Kidney epithelial cell (primary cell): ENCODE measurements around the gene UXT. TPM values are rescaled to one million over a fixed set of nuclear protein-coding genes. Genes with fewer than 3 reads are reported as not detected.
"Not testable (repeated sequence)": the region's sequence is repeated elsewhere in the genome, so short reads cannot be mapped to it uniquely, and the experiment has no call there.

ENCODE experiments used
- DNase-seq: peaks from one replicate; pipeline ENCODE4 v3.0.0-alpha.2; 2010; ENCODE audit warnings: low read depth
- H3K27me3 ChIP-seq: 2 replicates; pipeline ENCODE4 v1.6.0; 2011; ENCODE audit warnings: low read length; ENCODE audit not compliant: control insufficient read depth, insufficient read depth
- H3K36me3 ChIP-seq: 2 replicates; pipeline ENCODE4 v1.5.1; 2011; ENCODE audit warnings: low read length; ENCODE audit not compliant: control insufficient read depth, insufficient read depth
- H3K4me3 ChIP-seq: 2 replicates; pipeline ENCODE4 v1.5.1; 2011; ENCODE audit warnings: low read depth, mild to moderate bottlenecking, control low read depth, low read length
- total RNA-seq: library from RNA; depleted of rRNA; stranded (reverse); fragments of >200 nt; gene quantifications from 2 replicates; pipeline ENCODE4 v1.2.3, GENCODE V29; 2015
- TF ChIP-seq, protein P1 (sequence below): IDR thresholded peaks from 2 replicates; pipeline ENCODE4 v1.5.1; 2011; ENCODE audit warnings: mild to moderate bottlenecking, moderate library complexity, low read length, control low read depth, inconsistent platforms; ENCODE audit not compliant: insufficient read depth, poor library complexity, severe bottlenecking

Gene UXT
- total RNA-seq, 1 donor from 2014 or later, result 165 TPM

DNA sequence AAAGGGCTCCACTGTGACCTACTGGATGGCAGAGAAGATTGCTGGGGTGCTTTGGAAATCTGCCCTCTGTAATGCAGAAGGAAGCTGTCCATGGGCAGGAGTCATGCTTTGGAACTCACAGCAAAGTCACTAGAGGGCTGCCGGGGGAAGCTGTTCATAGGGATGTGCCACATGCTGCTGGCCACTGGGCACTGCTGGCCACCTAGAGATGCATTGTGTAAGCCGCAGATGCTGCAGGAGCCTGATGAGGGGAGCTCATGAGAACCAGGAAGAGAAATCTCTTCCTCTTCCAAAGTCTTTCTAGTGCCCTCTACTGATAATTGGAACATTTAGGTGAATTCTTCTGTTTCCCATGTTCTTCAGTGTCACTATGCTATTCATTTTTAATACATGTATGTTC, 31.2 kb upstream of the UXT start:
- H3K4me3 ChIP-seq, result no peak overlapping the region
- H3K36me3 ChIP-seq, result no peaks in the 10 kb centered on the region
- TF ChIP-seq, protein P1, sequence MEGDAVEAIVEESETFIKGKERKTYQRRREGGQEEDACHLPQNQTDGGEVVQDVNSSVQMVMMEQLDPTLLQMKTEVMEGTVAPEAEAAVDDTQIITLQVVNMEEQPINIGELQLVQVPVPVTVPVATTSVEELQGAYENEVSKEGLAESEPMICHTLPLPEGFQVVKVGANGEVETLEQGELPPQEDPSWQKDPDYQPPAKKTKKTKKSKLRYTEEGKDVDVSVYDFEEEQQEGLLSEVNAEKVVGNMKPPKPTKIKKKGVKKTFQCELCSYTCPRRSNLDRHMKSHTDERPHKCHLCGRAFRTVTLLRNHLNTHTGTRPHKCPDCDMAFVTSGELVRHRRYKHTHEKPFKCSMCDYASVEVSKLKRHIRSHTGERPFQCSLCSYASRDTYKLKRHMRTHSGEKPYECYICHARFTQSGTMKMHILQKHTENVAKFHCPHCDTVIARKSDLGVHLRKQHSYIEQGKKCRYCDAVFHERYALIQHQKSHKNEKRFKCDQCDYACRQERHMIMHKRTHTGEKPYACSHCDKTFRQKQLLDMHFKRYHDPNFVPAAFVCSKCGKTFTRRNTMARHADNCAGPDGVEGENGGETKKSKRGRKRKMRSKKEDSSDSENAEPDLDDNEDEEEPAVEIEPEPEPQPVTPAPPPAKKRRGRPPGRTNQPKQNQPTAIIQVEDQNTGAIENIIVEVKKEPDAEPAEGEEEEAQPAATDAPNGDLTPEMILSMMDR, result no peak
- no peaks in the 10 kb centered on the region for H3K27me3 ChIP-seq
- DNase-seq, result no peak

DNA sequence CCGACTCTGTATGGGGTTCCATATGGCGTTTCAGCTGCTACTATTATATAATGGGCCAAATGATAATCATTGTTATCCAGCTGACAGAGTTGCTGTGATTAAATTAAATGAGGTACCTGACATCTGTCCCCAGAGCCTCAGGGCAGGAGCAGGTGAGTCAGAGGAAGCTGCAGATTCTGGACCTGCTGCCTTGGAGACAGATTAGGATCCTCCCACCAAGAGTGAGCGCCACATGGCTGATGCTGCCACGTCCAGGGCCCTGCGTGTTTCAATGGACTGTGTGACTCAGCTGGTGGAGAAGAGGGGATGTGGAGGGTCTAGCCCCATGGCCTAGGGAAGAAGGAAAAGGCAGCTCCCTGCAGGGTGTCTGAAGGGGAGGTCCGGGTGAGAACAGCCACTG, 28.3 kb upstream of the UXT start:
- Histone ChIP-seq H3K4me3 (no peak overlapping the region), H3K27me3 (no peaks in the 10 kb centered on the region), H3K36me3 (no peaks in the 10 kb centered on the region)
- no peak for DNase-seq
- TF ChIP-seq, protein P1, result no peak

- Histone ChIP-seq H3K36me3 (no peaks in the 10 kb centered on the region), H3K4me3 (no peak overlapping the region), H3K27me3 (no peaks in the 10 kb centered on the region)
- TF ChIP-seq, protein P1, result no peak
- no peak for DNase-seq
Observed at GRCh38 chrX:47683829-47684205, 24.8 kb upstream of the UXT start.

GRCh38 chrX:47683184-47683828, 24.3 kb upstream of the UXT start:
- TF ChIP-seq, protein P1, result no peak

GRCh38 chrX:47675959-47676859, 17.2 kb upstream of the UXT start:
- not testable (repeated sequence) for H3K27me3 ChIP-seq, DNase-seq, H3K36me3 ChIP-seq, H3K4me3 ChIP-seq

More at GRCh38 chrX:47683184-47683828, 24.3 kb upstream of the UXT start:
- DNase-seq, result no peak
- H3K4me3 ChIP-seq, result no peak overlapping the region
- H3K27me3 ChIP-seq, result no peaks in the 10 kb centered on the region
- no peaks in the 10 kb centered on the region for H3K36me3 ChIP-seq

GRCh38 chrX:47674776-47675175, 15.8 kb upstream of the UXT start:
- H3K27me3 ChIP-seq, result no peaks in the 10 kb centered on the region

DNA sequence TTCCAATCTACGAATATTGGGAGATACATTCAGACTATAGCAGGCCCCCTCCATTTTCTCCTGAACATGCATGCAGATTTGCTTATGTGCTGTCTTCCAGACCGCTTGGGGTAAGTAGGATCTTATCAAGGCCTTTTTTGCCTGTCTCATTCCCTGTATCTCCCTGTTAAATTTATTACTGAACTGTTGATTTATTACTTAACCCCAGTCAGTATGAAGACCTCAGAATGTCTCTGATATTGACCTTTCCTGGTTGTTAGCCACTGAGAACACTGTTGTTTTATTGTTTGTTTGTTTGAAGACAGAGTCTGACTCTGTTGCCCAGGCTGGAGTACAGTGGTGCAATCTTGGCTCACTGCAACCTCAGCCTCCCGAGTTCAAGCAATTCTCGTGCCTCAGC, 6.8 kb upstream of the UXT start:
- H3K4me3 ChIP-seq, H3K27me3 ChIP-seq, DNase-seq, H3K36me3 ChIP-seq: not testable (repeated sequence)

More at GRCh38 chrX:47674776-47675175, 15.8 kb upstream of the UXT start:
- TF ChIP-seq, protein P1, result no peak
- Histone ChIP-seq H3K4me3 (no peak overlapping the region), H3K36me3 (no peaks in the 10 kb centered on the region)
- no peak for DNase-seq
